Activated T-helper 9 cell treated with anti-CD3 and anti-CD28 coated beads, Interleukin-2, amount 50 U/mL, for 16 hours (primary cell): ENCODE data around the gene SUN1.

Experiments used
- DNase-seq: peaks from one replicate; pipeline ENCODE4 v3.0.0-alpha.2; 2020; ENCODE audit warnings: low read depth

SUN1 gene

GRCh38 chr7:877312-878232, 45.3 kb downstream of the SUN1 start:
- no peak for DNase-seq

DNA sequence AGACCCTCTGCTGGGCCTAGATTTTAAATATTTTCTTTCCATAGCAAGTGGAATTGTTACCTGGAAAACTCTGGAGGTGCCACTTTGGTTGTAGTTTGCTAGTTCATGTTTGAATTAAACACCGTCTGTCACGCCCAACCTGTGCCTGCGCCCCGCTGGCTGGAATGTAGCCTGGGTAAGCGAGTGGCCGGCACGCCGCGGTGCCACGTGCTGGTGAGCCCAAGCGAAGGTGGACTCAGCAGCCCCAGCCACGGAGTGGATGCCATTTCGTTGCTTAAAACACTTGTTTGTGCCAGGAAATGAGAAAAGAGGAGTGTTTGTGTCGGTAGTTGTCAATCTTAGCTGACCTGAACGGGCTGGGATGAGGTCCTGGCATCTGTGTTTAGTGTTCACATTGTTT, 46.8 kb downstream of the SUN1 start:
- DNase-seq = no peak

DNA sequence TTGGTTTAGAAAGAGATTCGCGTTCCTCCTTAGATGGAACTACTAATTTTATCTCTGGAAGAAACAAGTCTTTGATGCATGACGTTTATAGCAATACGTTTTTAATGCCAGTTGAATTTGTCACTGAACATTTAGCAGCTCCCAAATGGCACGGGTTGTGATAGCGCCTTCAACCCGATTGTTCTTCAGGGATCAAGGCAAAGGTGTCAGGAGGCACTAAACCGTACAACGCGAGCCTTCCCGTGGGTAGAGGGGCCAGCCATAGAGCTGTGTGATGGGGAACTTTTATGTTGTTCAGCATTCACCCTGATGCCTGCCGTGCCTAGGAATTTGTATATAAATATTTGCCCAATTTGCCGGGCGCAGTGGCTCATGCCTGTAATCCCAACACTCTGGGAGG, 47.4 kb downstream of the SUN1 start:
- DNase-seq = no peak

DNA sequence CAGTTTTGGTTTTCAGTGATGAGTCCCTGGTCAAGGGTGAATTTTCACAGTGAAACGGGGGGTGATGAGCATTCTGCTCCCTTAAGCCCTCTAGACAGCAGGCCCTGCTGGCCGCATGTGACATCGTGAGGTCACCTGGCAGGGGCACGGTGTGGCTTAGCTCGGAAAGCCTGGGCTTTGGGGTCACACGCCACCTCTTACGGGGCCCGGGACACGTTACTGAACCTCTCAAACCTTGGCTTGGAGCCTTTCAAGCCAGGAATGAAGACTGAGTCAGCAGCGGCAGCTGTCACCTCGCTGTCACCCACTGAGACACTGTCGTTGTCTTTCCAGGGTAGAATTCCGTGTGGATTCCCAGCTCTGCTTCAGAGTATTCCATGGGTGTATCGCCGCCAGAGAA, 48.2 kb downstream of the SUN1 start:
- DNase-seq = no peak

GRCh38 chr7:881441-882234, 49.4 kb downstream of the SUN1 start:
- DNase-seq = no peak

- DNase-seq = no peak
Observed at GRCh38 chr7:882336-883035, 50.2 kb downstream of the SUN1 start.

GRCh38 chr7:883055-884021, 51.1 kb downstream of the SUN1 start:
- DNase-seq = no peak

GRCh38 chr7:884191-885003, 52.1 kb downstream of the SUN1 start:
- no peak for DNase-seq

GRCh38 chr7:885261-885892, 53.1 kb downstream of the SUN1 start:
- DNase-seq = no peak

DNA sequence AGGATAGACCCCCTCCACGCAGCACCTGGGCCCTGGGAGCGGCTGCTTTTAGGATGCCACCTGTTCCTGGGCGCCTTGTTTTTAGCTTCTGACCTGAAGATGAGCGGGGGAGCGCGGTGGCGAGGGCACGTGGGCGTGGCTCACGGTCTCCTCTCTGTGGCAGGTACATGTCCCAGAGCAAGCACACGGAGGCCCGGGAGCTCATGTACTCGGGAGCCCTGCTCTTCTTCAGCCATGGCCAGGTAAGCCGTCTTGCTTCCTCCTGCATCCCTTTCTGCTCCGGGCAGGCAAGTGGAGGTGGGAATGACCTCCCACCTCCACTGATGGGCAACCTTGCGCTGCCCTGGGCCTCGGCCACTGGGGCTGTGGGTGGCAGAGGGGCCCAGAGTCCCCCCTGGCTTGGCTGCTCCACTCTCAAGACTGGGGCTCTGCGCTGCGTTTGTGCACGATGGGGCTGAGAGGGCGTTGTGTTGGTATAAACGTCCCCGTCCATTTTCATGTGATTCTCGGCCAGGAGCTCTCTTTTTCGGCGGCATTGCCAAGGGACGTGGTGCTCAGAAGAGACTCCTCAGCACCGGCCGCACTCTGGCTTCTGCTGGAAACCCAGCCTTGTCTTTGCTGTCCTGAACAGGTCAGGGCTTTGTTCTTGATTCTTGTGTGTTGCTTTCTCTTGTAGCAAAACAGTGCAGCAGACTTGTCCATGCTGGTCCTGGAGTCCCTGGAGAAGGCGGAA, 53.8 kb downstream of the SUN1 start:
- no peak for DNase-seq

- no peak for DNase-seq
Observed at GRCh38 chr7:886626-887487, 54.6 kb downstream of the SUN1 start.

DNA sequence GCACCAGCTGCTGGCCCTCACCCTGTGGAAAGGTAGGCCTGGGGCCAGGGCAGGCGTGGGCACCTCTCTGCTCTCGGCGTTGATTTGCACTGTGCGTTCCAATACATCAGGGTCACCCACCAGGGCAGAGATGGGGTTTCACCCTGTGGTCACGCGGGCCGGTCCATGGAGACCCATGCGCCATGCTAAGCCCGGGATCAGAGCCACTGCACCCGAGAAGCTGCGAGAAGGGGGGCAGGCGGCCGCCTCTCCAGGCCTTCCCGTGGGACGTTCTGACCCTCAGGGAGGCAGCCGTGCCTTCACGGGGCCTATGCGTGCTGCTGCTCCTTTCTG, 55.2 kb downstream of the SUN1 start:
- DNase-seq = no peak

DNA sequence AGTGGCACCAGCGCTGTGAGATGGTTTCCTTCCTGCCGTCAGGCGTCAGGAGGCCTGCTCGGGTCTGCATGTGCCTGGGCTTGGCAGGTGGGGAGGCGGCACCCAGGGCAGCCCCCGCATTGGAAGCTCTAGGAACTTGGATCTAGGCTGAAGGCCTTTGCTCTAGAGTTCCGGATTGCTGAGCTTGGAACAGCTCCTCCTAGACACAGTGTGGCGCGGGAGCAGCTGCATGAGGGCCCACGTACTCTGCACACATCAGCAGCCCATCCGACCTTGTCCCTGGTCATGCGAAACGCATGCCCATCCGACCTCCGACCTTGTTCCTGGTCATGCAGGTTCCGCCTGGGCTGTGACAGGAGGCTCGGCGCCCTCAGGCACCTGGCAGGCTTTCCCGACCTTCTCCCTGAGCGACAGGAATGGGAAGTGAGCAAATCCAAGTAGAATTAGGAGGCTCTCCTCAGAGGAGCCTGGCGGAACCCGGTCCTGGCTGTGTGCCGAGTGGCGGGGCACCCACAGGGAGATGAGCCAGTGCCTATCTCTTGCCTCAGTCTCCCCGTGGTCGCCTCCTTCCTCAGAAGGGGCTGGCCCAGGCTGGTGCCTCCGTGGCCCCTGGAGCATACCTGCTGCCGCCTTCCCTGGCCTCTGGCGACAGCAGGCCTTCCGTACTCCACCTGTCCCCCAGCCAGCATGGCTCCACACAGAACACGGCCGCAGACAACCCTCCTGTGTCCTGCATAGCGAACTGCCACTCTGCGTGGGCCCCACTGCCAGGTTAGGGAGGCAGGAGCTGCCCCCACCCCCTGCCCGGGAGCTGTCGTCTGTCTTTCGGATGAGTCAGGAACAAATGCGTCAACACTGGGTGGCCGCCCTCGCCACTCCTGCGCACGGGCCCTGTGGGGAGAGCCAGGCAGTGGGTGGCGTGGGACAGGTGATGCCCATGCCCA, 56.1 kb downstream of the SUN1 start:
- DNase-seq = no peak

- no peak for DNase-seq
Observed at GRCh38 chr7:889025-889390, 56.7 kb downstream of the SUN1 start.

GRCh38 chr7:889391-889790, 57.1 kb downstream of the SUN1 start:
- no peak for DNase-seq

DNA sequence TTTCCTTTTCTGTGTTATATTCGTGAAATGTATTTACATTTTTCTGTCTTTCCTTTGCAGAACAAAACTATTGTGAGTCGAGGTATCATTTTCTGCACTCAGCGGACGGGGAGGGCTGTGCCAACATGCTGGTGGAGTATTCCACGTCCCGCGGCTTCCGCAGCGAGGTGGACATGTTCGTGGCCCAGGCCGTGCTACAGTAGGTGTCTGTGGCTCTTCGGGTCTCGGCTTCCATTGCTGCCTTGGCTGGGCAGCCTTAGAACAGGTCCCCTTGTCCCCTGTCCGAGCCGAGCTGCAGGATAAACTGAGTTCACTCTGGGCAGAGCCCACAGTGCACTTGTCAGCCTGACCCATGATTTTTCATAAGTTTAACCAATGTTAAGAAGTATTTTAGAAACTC, 58.6 kb downstream of the SUN1 start:
- no peak for DNase-seq

DNA sequence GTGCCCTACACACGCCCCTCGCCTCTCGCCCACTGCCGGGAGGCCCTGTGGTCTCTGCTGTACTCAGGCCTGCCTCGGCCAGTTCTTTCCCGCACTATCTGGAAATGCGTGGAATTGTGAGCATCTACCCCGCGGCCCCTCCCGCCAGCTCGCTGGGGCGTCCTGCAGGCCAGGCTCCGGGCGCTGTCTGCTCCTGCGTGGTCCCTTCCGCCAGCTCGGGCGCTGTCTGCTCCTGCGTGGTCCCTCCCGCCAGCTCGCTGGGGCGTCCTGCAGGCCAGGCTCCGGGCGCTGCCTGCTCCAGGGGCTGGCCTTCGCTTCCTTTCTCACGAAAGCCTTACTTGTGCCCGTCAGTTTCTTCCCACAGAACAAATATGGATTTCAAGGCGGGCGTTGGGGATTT, 59.0 kb downstream of the SUN1 start:
- DNase-seq = no peak
